ENCODE data around the gene DCTD.

Gene DCTD

GRCh38 chr4:182874797-182875345, 42.3 kb downstream of the DCTD start:
- intact Hi-C loops (cut with DNase I; ENCODE audit: low total_unique reads), result no loop called here
- TF ChIP-seq CTCF (IDR thresholded peaks at IDR 0.05), result no peak

GRCh38 chr4:182874304-182874751, 42.9 kb downstream of the DCTD start:
- Histone ChIP-seq H3K4me1 (no peaks in the 10 kb centered on the region), H3K36me3 (peaks cover 21 to 38% (median 35%) of the 10 kb centered on the region in 3 donors), H3K27ac (no peak overlapping the region), H3K27me3 (no peaks in the 10 kb centered on the region), H3K4me3 (no peak overlapping the region), H3K9me3 (no peaks in the 10 kb centered on the region)
- no peak for TF ChIP-seq CTCF (IDR thresholded peaks at IDR 0.05)
- peak in 1 of 2 donors; percentile 9 for DNase-seq
- intact Hi-C loops (cut with DNase I; ENCODE audit: low total_unique reads), result no loop called here

More at GRCh38 chr4:182874797-182875345, 42.3 kb downstream of the DCTD start:
- Histone ChIP-seq H3K9me3 (no peaks in the 10 kb centered on the region), H3K27me3 (no peaks in the 10 kb centered on the region), H3K4me1 (no peaks in the 10 kb centered on the region), H3K27ac (no peak overlapping the region), H3K4me3 (no peak overlapping the region), H3K36me3 (peaks cover 21 to 38% (median 35%) of the 10 kb centered on the region in 3 donors)
- DNase-seq, result peak in 1 of 2 donors; percentile 44

GRCh38 chr4:182873726-182874125, 43.5 kb downstream of the DCTD start:
- no peaks in the 10 kb centered on the region for H3K27me3 ChIP-seq
- H3K4me1 ChIP-seq, result no peaks in the 10 kb centered on the region
- no peak overlapping the region for H3K27ac ChIP-seq
- peak in 1 of 2 donors; percentile 31 for DNase-seq
- no peak overlapping the region for H3K4me3 ChIP-seq
- H3K9me3 ChIP-seq, result no peaks in the 10 kb centered on the region
- no peak for TF ChIP-seq CTCF (IDR thresholded peaks at IDR 0.05)
- intact Hi-C loops (cut with DNase I; ENCODE audit: low total_unique reads), result no loop called here
- peaks cover 21 to 38% (median 35%) of the 10 kb centered on the region in 3 donors for H3K36me3 ChIP-seq

- Histone ChIP-seq H3K27ac (no peak overlapping the region), H3K27me3 (no peaks in the 10 kb centered on the region), H3K4me3 (no peak overlapping the region), H3K36me3 (peaks cover 21 to 38% (median 35%) of the 10 kb centered on the region in 3 donors), H3K9me3 (no peaks in the 10 kb centered on the region), H3K4me1 (no peaks in the 10 kb centered on the region)
- TF ChIP-seq CTCF (IDR thresholded peaks at IDR 0.05), result no peak
- intact Hi-C loops (cut with DNase I; ENCODE audit: low total_unique reads), result no loop called here
- peak in 1 of 2 donors; percentile 4 for DNase-seq
Observed at GRCh38 chr4:182873289-182873688, 43.9 kb downstream of the DCTD start.

- Histone ChIP-seq H3K27me3 (no peaks in the 10 kb centered on the region), H3K4me1 (no peaks in the 10 kb centered on the region), H3K36me3 (peaks cover 21 to 38% (median 35%) of the 10 kb centered on the region in 3 donors), H3K9me3 (no peaks in the 10 kb centered on the region), H3K27ac (no peak overlapping the region), H3K4me3 (no peak overlapping the region)
- intact Hi-C loops (cut with DNase I; ENCODE audit: low total_unique reads), result no loop called here
- peak in 1 of 2 donors; percentile 16 for DNase-seq
- TF ChIP-seq CTCF (IDR thresholded peaks at IDR 0.05), result no peak
Observed at GRCh38 chr4:182872886-182873285, 44.3 kb downstream of the DCTD start.

All from tibial artery (tissue), 4 donors.